Stimulated activated CD4-positive, alpha-beta T cell treated with anti-CD3 and anti-CD28 coated beads, Interleukin-1b, Interleukin-23, amount 100 ng/mL, for 1 hour (primary cell): ENCODE results near the gene RAVER1.
"Not testable (repeated sequence)": the region's sequence is repeated elsewhere in the genome, so short reads cannot be mapped to it uniquely, and the experiment has no call there.

Experiments
- DNase-seq, 2 donors: peaks; one replicate each; pipeline ENCODE4 v3.0.0-alpha.2; 2020; ENCODE audit warnings: low read depth in 2 of 2

The RAVER1 gene

DNA sequence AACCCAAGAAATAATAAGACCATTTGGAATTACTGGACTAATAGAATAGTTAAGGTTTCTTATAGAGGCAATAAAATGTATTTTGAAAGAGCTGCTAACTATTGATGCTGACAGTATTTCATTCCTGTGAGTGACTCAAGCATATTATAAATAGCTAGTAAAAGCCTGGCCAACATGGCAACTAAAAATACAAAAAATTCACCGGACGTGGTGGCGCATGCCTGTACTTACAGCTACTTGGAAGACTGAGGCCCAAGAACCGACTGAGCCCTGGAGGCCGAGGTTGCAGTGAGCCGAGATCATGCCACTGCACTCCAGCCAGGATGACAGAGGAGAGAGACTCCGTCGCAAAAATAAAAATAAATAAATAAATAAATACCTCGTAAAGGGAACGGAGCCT lies 11.5 kb upstream of the RAVER1 start:
- DNase-seq, result no peak

DNA sequence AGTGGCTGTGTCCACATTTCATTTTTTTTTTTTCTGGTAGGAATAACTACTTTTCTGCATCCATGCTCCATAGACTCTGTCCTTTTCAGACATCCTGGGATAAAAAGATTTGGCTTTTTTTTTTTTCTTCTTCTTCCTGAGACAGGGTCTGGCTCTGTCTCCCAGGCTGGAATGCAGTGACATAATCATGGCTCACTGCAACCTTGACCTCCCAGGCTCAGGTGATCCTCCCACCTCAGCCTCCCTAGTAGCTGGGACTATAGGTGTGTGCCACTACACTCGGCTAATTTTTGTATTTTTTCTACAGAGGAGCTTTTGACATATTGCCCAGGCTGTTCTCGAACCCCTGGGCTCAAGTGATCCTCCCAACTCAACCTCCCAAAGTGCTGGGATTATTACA lies 10.2 kb upstream of the RAVER1 start:
- no peak for DNase-seq

DNA sequence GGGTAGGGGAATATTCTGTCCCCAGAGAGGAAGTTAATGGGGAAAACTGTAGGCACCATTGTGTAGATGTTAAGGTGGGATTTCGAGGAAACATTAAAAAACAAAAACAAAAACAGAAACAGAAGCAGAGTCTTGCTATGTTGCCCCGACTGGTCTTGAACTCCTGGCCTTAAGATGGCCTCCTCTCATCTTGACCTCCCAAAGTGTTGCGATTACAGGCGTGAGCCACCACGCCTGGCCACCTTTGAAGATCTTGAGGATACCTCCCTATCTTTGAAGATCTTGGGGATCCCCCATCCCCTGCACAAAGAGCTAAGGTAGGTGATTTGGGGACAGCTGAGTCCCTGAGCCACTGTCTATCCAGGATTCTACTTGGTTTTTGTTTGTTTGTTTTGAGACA lies 6.6 kb upstream of the RAVER1 start:
- DNase-seq, result no peak

DNA sequence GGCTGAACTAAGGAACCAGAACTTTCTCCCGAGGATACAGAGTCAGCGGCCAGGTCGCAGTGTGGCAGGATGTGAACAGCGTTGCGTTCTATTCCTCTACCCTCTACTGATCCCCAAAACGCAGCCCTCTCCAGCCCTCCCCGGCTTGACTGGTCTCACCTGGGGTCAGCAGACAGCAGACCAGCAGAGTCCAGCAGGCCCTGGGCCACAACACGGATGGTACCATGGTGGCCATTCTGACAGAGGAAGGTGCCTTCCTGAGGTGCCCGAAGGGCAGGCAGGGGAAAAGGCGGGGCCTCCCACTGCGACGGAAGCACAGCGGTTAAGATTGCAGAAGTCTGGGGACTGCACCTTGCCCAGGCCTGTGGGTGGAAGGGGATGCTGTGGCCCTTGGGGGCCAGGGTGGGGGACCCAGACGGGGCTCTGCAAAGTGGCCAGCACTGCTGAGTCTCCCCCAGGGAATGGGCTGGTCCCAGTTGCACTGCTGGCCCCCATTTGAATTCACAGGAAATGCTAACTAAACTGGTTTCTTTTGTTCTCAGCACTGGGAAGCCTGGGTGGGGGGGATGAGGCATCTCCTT lies 6.1 kb upstream of the RAVER1 start, which contains the start of gene ICAM3:
TSS of gene ICAM3 (minus strand) at position 245 of the 581 bp plus-strand sequence. CDS start at position 235, 10 bp downstream.
- peak; percentile 14 to 22 for DNase-seq

DNA sequence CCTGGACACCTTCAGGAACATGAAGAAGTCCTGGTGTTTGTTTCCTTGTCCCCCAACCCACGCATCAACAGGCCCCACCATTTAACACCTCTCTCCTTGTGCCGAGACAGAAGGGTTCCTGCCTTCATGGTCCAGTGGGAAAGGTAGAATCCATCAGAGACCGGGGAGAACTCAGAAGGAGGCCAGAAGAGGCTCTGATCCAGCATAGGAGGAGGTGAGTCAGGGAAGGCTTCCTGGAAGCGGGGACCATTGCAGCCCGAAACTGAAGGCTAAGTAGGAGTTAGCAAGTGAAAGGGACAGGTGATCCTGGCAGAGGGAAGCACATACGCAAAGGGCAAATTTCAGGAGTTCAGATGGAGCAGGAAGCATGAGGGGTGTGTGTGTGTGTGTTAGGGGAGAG lies 5.6 kb upstream of the RAVER1 start:
- no peak for DNase-seq

DNA sequence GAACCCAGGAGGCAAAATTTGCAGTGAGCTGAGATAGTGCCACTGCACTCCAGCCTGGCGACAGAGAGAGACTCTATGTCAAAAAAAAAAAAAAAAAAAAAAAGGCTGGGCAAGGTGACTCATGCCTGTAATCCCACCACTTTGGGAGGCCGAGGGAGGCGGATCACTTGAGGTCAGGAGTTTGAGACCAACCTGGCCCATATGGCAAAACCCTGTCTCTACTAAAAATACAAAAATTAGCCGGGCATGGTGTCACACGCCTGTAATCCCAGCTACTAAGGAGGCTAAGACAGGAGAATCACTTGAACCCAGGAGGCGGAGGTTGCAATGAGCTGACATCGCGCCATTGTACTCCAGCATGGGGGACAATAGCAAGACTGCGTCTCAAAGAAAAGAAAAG lies 3.4 kb upstream of the RAVER1 start:
- not testable (repeated sequence) for DNase-seq

DNA sequence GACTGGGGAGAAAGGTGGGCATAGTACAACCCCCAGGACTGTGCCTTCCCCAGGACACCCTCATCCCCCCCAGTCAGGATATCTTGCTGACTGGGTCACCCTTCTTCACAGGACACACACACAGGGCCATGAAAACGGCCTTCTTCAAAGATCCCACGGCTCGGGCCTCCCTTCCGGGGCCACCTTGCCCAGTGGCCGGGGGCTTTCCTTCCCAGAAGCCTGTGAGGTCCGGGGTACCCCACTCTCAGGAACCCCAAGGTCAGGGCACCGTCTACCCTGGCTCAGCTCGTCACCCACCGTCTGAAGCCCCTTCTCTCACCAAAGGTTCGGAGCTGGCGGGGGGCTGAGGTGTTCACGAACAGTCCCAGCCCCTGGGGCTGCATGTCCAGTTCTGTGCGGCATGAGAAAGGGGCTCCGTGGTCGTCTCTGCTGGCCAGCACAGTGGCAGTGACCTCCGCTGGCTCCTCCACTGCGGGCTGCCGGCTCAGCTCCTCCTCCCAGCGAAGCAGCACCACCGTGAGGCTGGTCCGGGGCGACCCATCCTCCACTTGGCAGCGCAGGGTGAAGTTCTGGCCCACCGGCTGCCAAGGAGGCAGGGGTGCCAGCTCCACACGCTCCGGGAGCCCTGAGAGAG lies 2.1 kb upstream of the RAVER1 start:
- DNase-seq, result no peak

DNA sequence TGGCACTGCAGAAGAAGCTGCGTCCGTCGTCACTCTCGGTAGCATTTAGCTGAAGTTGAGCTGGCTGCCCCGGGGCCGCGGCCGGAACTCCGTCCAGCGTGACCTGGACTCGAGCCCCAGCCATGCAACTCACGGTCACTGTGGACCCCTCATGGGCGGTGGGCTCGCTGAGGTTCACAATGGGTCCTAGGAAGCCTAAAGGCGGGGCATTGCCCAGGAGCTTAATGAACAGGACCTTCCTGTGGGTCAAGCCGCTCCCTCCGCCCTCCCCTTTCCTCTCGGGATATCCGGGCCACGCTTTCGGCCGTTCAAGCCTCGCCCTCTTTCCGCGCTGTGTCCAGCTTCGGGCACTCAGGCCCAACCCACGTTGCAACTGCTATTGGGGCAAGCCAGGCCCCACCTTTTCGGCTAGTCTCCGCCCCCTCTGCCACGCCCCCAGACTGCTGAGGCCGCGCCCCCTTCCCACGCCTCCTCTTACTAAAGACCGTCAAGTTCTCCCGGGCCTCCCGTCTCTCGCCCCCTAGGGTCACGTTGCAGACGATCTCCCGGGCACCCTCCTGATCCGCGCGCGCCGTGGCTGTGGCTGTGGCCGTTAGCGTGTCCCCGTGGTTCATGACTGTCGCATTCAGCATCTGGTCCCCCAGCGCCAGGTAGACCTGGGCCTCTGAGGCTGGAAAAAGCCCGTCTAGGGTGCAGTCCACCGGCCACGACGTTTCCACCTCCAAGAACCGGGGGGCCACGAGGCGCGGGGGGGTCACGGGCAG lies 1.4 kb upstream of the RAVER1 start:
- DNase-seq, result peak in 1 of 2 donors; percentile 26

DNA sequence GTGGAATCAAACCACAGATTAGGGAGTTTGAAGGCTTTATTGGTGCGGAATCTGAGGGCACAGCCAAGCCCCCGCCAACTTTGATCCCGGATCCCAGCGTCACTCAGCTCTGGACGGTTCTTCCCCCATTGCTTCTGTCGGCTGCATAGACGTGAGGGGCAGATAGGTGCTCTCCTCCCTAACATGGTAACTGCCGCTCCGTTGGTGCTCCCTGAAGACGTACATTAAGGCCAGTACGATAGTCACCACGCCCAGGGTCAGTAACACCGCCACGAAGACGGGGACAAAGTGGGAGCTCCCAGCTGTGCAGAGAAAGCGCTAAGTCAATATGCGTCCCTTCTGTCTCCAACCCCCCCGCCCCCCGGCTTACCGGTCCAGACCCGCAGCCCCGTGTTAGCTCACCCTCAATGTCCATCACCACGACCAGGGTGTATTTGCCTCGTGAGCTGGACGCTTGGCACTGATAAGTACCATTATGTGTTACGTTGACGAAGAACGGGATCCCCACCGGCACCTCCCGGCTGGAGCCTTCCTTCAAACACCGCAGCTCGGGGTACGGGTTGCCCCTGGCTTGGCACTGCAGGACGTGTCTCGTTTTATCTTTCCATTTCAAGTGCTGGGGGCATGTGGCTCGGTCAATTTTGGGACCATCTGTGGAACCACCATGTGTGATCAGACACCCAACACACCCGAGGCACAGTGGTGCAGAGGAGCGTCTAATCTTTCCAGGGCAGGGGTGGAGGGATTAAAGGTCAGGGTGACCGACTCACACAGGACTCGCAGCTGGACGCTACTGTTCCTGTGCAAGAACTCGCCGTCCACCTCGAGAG lies 644 bp upstream of the RAVER1 start:
- no peak for DNase-seq

DNA sequence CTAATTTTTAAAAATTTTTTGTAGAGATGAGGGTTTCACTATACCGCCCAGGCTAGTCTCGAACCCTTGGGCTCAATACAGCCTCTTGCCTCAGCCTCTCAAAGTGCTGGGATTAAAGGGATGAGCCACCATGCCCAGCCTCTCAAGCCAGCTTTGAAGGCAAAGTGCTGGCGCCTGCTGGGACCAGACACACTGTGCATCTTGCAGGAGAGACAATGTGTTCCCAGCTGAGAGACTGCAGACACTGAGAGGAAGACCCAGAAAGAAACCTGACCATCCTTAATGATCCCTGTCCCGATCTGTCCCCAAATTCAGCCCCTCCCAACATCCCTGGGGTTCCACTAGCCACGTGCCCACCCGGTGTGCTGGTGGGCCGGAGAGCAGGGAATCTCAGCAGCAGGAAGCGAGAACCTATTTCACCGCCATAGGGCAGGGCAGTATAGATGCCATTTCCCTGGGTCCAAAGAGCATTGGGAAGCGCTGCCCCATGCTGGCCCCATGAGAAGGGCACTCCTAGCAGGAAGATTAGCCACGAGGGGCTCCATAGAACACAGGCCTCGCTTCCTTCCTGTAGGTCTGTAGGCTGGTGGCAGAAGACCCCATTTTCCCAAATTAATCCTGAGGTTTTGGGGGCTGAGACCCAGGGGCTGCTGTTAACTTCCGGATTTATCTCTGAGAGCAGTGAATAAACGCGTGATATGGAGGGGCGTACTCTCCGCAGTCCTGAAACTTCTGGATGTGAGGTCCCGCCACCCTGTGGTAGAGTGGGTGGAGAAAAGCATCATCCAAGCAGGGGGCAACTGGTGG lies 968 bp downstream of the RAVER1 start:
- no peak for DNase-seq

DNA sequence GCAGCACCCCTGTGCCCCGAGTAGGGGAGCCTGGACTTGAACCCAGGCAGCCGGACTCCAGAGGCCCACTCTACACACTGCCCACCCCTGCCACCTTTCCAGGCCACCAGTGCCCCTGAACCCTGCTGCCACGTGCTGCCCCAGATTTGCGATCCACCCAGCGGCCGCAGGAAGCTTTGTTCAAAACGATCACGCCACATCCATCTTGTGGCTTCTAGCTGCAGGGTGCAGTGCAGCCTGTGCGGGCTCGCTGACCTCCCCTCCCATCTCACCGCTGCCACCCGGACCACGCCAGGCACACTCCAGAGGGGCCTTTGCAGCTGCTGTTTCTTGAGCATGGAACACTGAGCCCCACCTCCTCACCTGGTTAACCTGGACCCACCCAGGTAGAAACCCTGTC lies 3.8 kb downstream of the RAVER1 start:
- DNase-seq, result no peak

DNA sequence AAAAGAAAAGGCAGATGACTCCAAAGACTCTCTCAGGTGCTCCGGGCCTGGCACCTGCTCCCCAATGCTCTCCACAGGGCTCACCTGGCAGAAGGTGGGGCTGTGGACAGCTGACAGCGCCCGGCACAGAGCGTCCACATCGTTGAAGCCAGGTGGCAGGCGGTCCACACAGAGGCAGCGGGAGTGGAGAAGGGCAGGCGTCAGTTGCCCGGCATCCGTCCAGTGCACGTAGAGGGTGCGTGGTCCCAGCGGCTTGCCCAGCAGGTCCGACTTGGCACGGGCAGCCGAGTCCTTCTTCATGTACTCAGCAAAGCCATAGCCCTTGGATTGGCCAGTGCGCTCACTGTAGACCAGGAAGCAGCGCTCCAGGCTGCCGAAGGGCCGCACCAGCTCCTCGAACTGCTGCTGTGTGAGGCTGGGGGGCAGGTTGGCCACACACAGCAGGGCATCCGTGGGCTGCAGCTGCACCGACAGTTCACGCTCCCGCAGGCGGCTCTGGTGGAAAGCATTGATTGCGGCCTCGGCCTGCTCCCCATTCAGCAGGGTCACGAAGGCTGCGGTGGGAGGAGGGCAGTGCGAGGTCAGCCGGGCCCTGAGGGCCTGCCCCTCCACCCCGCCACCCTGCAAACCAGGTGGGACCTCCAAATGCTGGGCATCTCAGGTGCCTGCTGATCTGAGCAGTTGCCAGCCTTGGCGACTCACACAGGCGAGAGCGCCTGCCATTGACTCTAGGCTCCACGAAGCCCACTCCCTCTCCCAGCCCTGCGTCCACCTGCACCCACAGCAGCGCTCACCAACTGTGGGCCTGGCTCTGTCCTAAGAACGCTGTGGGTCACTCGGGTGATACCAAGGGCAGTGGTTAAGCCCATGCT lies 4.5 kb downstream of the RAVER1 start:
- no peak for DNase-seq

DNA sequence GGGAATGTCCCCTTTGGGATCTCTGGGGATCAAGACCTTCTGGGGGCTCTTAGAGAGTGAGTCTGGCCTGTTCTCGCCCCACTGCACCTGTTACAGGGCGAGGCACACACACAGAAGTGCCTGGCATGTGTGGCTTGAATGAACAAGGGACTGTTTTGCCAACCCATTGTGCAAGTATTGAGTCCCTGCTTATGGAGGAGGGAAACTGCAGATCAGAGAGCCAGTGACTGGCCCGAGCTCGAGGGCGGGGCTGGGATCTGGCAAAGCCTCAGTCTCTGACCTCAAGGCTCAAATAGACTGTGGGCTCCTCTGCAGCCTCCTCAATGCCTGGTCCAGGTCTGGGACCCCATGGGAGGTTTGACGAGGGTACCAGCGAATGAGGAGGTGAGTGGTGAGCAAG lies 5.5 kb downstream of the RAVER1 start:
- no peak for DNase-seq

DNA sequence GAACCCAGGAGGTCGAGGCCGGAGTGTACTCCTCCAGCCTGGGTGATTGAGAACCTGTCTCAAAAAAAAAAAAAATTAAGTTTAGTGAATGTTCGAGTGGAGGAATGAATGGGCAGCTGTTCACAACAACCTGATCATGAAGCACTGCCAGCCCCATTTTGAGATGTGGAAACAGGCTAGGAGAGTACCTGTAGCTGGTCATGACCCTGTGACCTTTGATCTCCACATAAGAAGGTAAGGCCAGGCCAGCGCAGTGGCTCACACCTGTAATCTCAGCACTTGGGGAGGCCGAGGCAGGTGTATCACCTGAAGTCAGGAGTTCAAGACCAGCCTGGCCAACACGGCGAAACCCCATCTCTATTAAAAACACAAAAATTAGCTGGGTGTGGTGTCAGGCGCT lies 7.6 kb downstream of the RAVER1 start:
- DNase-seq, result no peak

DNA sequence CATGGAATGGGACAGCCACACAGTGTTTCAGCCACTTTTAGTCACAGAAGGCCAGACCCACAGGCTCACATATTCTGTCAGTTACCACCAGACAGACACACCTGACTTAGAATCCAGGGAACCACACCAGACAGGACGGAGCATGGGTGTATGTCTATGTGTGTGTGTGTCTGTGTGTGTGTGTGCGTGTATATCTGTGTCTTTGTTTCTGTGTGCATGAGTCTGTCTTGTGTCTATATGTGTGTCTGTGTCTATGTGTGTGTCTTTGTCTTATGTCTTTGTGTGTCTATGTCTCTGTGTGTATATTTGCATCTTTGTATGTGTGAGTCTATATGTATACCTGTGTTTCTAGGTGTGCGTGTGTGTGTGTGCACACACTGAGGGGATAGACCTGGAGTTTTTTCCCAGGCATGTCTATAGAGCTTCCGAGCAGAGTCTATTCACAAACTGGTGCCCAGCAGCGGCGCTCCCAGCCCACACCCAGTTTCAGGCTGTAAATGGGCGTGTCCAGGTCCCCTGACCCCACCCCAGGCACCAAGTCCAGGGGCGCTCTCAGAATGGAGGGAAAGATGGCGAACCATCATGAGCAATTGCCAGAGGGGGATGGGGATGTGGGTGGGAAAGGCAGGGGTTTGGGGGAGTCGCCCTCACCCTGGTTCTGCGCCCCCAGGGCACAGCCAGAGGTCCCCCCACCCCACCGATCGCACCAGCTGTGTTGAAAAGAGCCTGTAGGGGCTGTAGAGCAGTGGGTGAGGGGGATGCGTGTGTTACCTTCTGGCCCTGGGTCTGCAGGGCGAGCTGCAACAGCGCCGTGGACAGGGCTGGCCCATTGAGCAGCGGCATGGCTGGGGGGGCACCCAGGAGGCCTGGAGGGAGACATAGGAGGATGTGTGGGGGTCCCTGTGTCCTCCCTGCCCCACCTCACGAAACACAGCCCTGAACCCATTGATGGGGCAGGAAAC lies 11.2 kb downstream of the RAVER1 start:
- no peak for DNase-seq

DNA sequence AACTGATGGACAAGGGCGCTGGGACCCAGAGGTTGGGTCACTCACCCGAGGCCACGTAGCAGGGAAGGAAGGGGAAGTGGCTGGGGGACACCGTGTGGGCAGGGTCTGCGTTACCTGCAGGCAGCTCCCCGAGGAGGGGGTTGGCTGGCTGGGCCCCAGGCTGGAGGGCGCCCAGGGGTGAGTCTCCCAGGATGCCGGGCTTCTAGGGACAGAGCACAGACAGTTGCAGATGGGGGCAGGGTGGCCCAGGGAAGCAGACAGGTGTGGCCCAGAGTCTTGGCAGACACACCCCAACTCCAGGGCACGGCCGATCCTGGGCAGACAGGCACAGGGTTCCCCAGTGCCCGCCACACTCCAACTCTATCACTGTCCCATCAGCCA lies 11.9 kb downstream of the RAVER1 start:
- no peak for DNase-seq

DNA sequence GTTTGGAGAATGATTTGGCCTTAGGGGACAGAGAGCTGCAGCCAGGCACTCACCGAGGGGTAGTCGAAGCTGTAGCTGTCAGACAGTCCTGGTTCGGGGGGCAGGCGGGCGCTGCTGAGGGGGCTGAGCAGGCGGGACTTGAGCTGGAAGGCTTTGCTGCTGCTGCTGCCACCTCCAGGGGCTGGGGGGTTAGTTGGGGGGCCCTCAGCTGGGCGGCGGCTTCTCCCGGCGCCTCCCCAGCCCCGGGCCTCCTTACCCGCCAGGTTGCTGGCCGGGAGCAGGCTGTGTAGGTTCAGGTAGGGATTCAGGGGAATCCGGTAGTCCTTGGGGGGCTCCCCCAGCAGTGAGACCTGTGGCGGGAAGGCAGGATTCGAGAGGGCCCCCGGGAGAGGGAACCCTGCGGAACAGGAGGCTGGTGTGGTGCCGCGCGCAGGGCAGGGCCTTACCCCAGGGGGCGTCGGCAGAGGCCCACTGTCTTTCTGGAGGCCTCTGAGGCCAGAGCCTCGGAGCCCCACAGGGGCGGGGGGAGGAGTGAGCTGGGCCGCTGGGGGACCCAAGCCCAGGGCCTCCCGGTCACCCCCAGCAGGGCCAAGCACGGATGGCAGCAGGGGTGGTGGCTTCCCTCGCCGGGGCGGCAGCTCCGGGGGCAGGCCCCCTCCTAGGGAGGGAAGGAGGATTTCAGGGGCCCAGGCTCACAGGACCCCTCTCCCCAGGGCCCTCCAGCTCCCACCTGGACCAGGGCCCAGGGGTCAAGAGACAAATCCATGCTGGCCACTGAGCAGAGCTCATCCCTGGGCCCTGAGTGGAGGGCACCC lies 12.5 kb downstream of the RAVER1 start:
- DNase-seq, result no peak
